Naive thymus-derived CD4-positive, alpha-beta T cell (primary cell): ENCODE measurements around the gene CELF5. TPM values are rescaled to one million over a fixed set of nuclear protein-coding genes. Genes with fewer than 3 reads are reported as not detected.

ENCODE experiments used
- ATAC-seq: fragments of 150-1000 bp; cut with Tn5 transposase; 2 replicates; pipeline ENCODE4 v1.10.0; 2021; ENCODE audit warnings: mild to moderate bottlenecking, moderate library complexity
- CTCF ChIA-PET: fragments of 350-600 bp; sonication (Branson Sonifier 250); formaldehyde crosslinking; loops from one replicate; lab custom pipeline; 2021; ENCODE audit warnings: antibody characterized with exemption; lab: Charles Lee
- POLR2A ChIA-PET: fragments of 350-600 bp; sonication (Branson Sonifier 250); formaldehyde crosslinking; loops from one replicate; lab custom pipeline; 2021; ENCODE audit warnings: antibody characterized with exemption, inconsistent platforms; lab: Charles Lee
- DNase-seq, 9 donors: peaks; one replicate each; pipeline versions ENCODE4 v3.0.0 to v3.0.0-alpha.2; 2020 to 2022; ENCODE audit warnings: mixed read lengths in 1 of 9
- H3K27ac ChIP-seq: one replicate; pipeline ENCODE4 v1.7.0; 2013; ENCODE audit warnings: mild to moderate bottlenecking, low read depth, low read length, moderate library complexity
- H3K27me3 ChIP-seq, 2 donors: one replicate each; pipeline ENCODE4 v1.7.0; 2013; ENCODE audit warnings: low read length in 2 of 2, mild to moderate bottlenecking in 2 of 2, moderate library complexity in 2 of 2; ENCODE audit not compliant: control insufficient read depth in 2 of 2, insufficient read depth in 2 of 2
- H3K36me3 ChIP-seq, 3 experiments: 1 replicate in 2 of 3; 2 replicates in 1 of 3; pipeline ENCODE4 v1.7.0; 2013; ENCODE audit warnings: low read length in 3 of 3, mild to moderate bottlenecking in 3 of 3, moderate library complexity in 1 of 3; ENCODE audit not compliant: insufficient read depth in 3 of 3, control insufficient read depth in 2 of 3
- H3K4me1 ChIP-seq, 2 donors: one replicate each; pipeline ENCODE4 v1.7.0; 2013; ENCODE audit warnings: low read length in 2 of 2, mild to moderate bottlenecking in 2 of 2, moderate library complexity in 1 of 2; ENCODE audit not compliant: control insufficient read depth in 2 of 2, insufficient read depth in 2 of 2
- H3K4me3 ChIP-seq: 2 replicates; pipeline ENCODE4 v1.7.0; 2013; ENCODE audit warnings: mild to moderate bottlenecking, low read length
- H3K9me3 ChIP-seq, 3 experiments: 1 replicate in 2 of 3; 2 replicates in 1 of 3; pipeline ENCODE4 v1.7.0; 2013; ENCODE audit warnings: low read length in 3 of 3; ENCODE audit not compliant: control insufficient read depth in 2 of 3
- H3K27ac Mint-ChIP-seq, 9 donors: one replicate each; pipeline ENCODE4 v1.8.0; 2020 to 2022; ENCODE audit warnings: mixed read lengths in 9 of 9, mild to moderate bottlenecking in 8 of 9, moderate library complexity in 5 of 9, inconsistent platforms in 2 of 9
- H3K27me3 Mint-ChIP-seq, 5 donors: one replicate each; pipeline ENCODE4 v1.8.0; 2021 to 2022; ENCODE audit warnings: mixed read lengths in 5 of 5, mild to moderate bottlenecking in 1 of 5
- H3K36me3 Mint-ChIP-seq, 5 donors: one replicate each; pipeline ENCODE4 v1.8.0; 2020 to 2022; ENCODE audit warnings: mixed read lengths in 5 of 5, mild to moderate bottlenecking in 3 of 5, inconsistent platforms in 1 of 5
- H3K4me1 Mint-ChIP-seq, 7 donors: one replicate each; pipeline ENCODE4 v1.8.0; 2020 to 2022; ENCODE audit warnings: mixed read lengths in 7 of 7, mild to moderate bottlenecking in 3 of 7, inconsistent platforms in 1 of 7
- H3K4me3 Mint-ChIP-seq, 10 donors: one replicate each; pipeline ENCODE4 v1.8.0; 2020 to 2022; ENCODE audit warnings: mild to moderate bottlenecking in 10 of 10, mixed read lengths in 10 of 10, moderate library complexity in 6 of 10, inconsistent platforms in 2 of 10
- H3K9me3 Mint-ChIP-seq, 11 donors: one replicate each; pipeline ENCODE4 v1.8.0; 2020 to 2022; ENCODE audit warnings: mixed read lengths in 11 of 11, mild to moderate bottlenecking in 4 of 11, inconsistent platforms in 1 of 11, moderate library complexity in 1 of 11
- intact Hi-C, 2 donors: fragments of 100-400 bp; cut with micrococcal nuclease; formaldehyde crosslinking; loops; one replicate each; pipeline ENCODE4 v1.15.1; 2023
- polyA plus RNA-seq, 2 donors: library from polyadenylated mRNA; unstranded; fragments of 300-500 nt; fragmentation: Illumina TruSeq; gene quantifications; one replicate each; pipeline ENCODE4 v1.2.3, GENCODE V29; 2021
- total RNA-seq, 6 experiments: library from RNA in 5 of 6; stranded (reverse) in 5 of 6; gene quantifications; 1 replicate in 5 of 6; 2 replicates in 1 of 6; pipeline ENCODE4 v1.2.3 and lab custom pipeline; 2021 to 2026

The CELF5 gene
- total and polyA plus RNA-seq, 7 experiments from 2014 or later = 0.16 to 0.27 (median 0.17) TPM; not detected in 2

GRCh38 chr19:3343619-3344502, 119.4 kb downstream of the CELF5 start:
- H3K9me3 Mint-ChIP-seq = no peaks in the 10 kb centered on the region
- ATAC-seq (peak; percentile 94), DNase-seq (peak in 5 of 9 donors; percentile 27 to 56 (median 44))
- no peaks in the 10 kb centered on the region for H3K27me3 ChIP-seq
- ChIA-PET POLR2A (no interaction called here), CTCF (interaction anchor here (1.6 kb wide), 1 partner anchor 86 kb away, joined by 6 read pairs; no protein-coding TSS in a partner anchor)
- no peaks in the 10 kb centered on the region for H3K36me3 Mint-ChIP-seq
- H3K9me3 ChIP-seq = no peaks in the 10 kb centered on the region
- peaks cover 0 to 10% (median 2%) of the 10 kb centered on the region in 7 donors for H3K4me1 Mint-ChIP-seq
- peaks cover 2% of the 10 kb centered on the region in 2 donors for H3K4me1 ChIP-seq
- intact Hi-C loops = no loop called here
- H3K27me3 Mint-ChIP-seq = no peaks in the 10 kb centered on the region
- peak overlapping the region in 6 of 10 donors; percentile 38 to 77 (median 51) for H3K4me3 Mint-ChIP-seq
- peak overlapping the region in 6 of 9 donors; percentile 17 to 81 (median 42) for H3K27ac Mint-ChIP-seq
- no peak overlapping the region for H3K27ac ChIP-seq
- H3K4me3 ChIP-seq = peak overlapping the region; percentile 41
- no peaks in the 10 kb centered on the region for H3K36me3 ChIP-seq

- peaks cover 0 to 7% (median 1%) of the 10 kb centered on the region in 7 donors for H3K4me1 Mint-ChIP-seq
- no peaks in the 10 kb centered on the region for H3K36me3 ChIP-seq
- CTCF ChIA-PET = no interaction called here
- no peak for ATAC-seq
- H3K9me3 ChIP-seq = no peaks in the 10 kb centered on the region
- no peak overlapping the region for H3K27ac ChIP-seq
- POLR2A ChIA-PET = no interaction called here
- DNase-seq = no peak
- H3K4me3 ChIP-seq = no peak overlapping the region
- no peaks in the 10 kb centered on the region for H3K9me3 Mint-ChIP-seq
- intact Hi-C loops = no loop called here
- no peaks in the 10 kb centered on the region for H3K27me3 Mint-ChIP-seq
- peak overlapping the region in 1 of 9 donors; percentile 81 for H3K27ac Mint-ChIP-seq
- H3K27me3 ChIP-seq = no peaks in the 10 kb centered on the region
- no peaks in the 10 kb centered on the region for H3K36me3 Mint-ChIP-seq
- H3K4me1 ChIP-seq = no peaks in the 10 kb centered on the region
- peak overlapping the region in 1 of 10 donors; percentile 38 for H3K4me3 Mint-ChIP-seq
These were observed 120.4 kb downstream of the CELF5 start for GRCh38 chr19:3344608-3345598.

GRCh38 chr19:3345850-3346460, 121.5 kb downstream of the CELF5 start:
- H3K4me1 Mint-ChIP-seq = peaks cover 0 to 4% (median 0%) of the 10 kb centered on the region in 7 donors
- Histone ChIP-seq H3K4me3 (no peak overlapping the region), H3K27me3 (no peaks in the 10 kb centered on the region), H3K9me3 (no peaks in the 10 kb centered on the region), H3K4me1 (no peaks in the 10 kb centered on the region), H3K36me3 (no peaks in the 10 kb centered on the region), H3K27ac (no peak overlapping the region)
- ATAC-seq = no peak
- no peaks in the 10 kb centered on the region for H3K36me3 Mint-ChIP-seq
- CTCF ChIA-PET = no interaction called here
- POLR2A ChIA-PET = no interaction called here
- DNase-seq = no peak
- H3K9me3 Mint-ChIP-seq = no peaks in the 10 kb centered on the region
- H3K27ac Mint-ChIP-seq = no peak overlapping the region
- H3K4me3 Mint-ChIP-seq = no peak overlapping the region
- intact Hi-C loops = no loop called here
- no peaks in the 10 kb centered on the region for H3K27me3 Mint-ChIP-seq

Other genes starting within 250 kb of the CELF5 start
- under 1 TPM in 2 of 5 experiments, not detected in 3; 0.60 to 0.64 TPM for gene TLE6, start 247.1 kb upstream of the CELF5 start, total RNA-seq
- under 1 TPM in 1 of 2 donors, not detected in 1; 0.52 TPM for gene TLE6, start 247.1 kb upstream of the CELF5 start, polyA plus RNA-seq
- 10 to 100 TPM in 4 of 5 experiments, 1 to 10 TPM in 1; 1.1 to 33.6 (median 19.9) TPM for gene TLE2, start 195.4 kb upstream of the CELF5 start, total RNA-seq
- gene TLE2, start 195.4 kb upstream of the CELF5 start, polyA plus RNA-seq = 10 to 100 TPM; 10.8 to 13.1 TPM
- 1,000 to 10,000 TPM in 2 of 5 experiments, 100 to 1,000 TPM in 3; 658 to 1,102 (median 755) TPM for gene TLE5, start 162.2 kb upstream of the CELF5 start, total RNA-seq
- gene TLE5, start 162.2 kb upstream of the CELF5 start, polyA plus RNA-seq = 100 to 1,000 TPM; 643 to 982 TPM
- gene GNA11, start 130.3 kb upstream of the CELF5 start, total RNA-seq = 10 to 100 TPM in 1 of 5 experiments, 1 to 10 TPM in 4; 1.2 to 11.2 (median 7.2) TPM
- 1 to 10 TPM in 1 of 2 donors, under 1 TPM in 1; 0.92 to 1.3 TPM for gene GNA11, start 130.3 kb upstream of the CELF5 start, polyA plus RNA-seq
- gene GNA15, start 88.6 kb upstream of the CELF5 start, total RNA-seq = 100 to 1,000 TPM in 1 of 5 experiments, 10 to 100 TPM in 1, 1 to 10 TPM in 1, under 1 TPM in 2; 0.73 to 131 (median 6.6) TPM
- gene GNA15, start 88.6 kb upstream of the CELF5 start, polyA plus RNA-seq = under 1 TPM in 1 of 2 donors, not detected in 1; 0.09 TPM
- gene S1PR4, start 45.9 kb upstream of the CELF5 start, total RNA-seq = 100 to 1,000 TPM in 3 of 5 experiments, 10 to 100 TPM in 2; 61.0 to 238 (median 181) TPM
- gene S1PR4, start 45.9 kb upstream of the CELF5 start, polyA plus RNA-seq = 100 to 1,000 TPM; 332 to 589 TPM
- gene NCLN, start 38.7 kb upstream of the CELF5 start, total RNA-seq = 10 to 100 TPM; 45.4 to 64.7 (median 53.7) TPM
- 10 to 100 TPM; 19.9 to 48.1 TPM for gene NCLN, start 38.7 kb upstream of the CELF5 start, polyA plus RNA-seq
- 10 to 100 TPM; 15.0 to 35.2 (median 33.1) TPM for gene NFIC, start 141.9 kb downstream of the CELF5 start, total RNA-seq
- 10 to 100 TPM; 12.2 to 24.6 TPM for gene NFIC, start 141.9 kb downstream of the CELF5 start, polyA plus RNA-seq